Muscle of arm (tissue), 12 donors: Measurements from ENCODE around the gene MIA. TPM values are rescaled to one million over a fixed set of nuclear protein-coding genes. Genes with fewer than 3 reads are reported as not detected.
"Not testable (repeated sequence)": the region's sequence is repeated elsewhere in the genome, so short reads cannot be mapped to it uniquely, and the experiment has no call there.

Source experiments
- DNase-seq: peaks from one replicate; pipeline ENCODE4 v3.0.0-alpha.2; 2013
- polyA plus RNA-seq, 12 donors: library from polyadenylated mRNA; unstranded; fragments of 120-200 nt; gene quantifications; one replicate each; pipeline ENCODE4 v1.2.1, GENCODE V29; 2013; ENCODE audit not compliant: insufficient read length in 12 of 12

Gene MIA
- polyA plus RNA-seq, 12 donors, result 1.2 to 3.3 (median 1.6) TPM; not detected in 3

- DNase-seq, result peak; percentile 100
These were observed 2.8 kb downstream of the MIA start, which contains the start of gene RAB4B for GRCh38 chr19:40777937-40778705. RAB4B (plus strand) TSS chr19:40778247; CDS start chr19:40778376, 129 bp downstream.

DNA sequence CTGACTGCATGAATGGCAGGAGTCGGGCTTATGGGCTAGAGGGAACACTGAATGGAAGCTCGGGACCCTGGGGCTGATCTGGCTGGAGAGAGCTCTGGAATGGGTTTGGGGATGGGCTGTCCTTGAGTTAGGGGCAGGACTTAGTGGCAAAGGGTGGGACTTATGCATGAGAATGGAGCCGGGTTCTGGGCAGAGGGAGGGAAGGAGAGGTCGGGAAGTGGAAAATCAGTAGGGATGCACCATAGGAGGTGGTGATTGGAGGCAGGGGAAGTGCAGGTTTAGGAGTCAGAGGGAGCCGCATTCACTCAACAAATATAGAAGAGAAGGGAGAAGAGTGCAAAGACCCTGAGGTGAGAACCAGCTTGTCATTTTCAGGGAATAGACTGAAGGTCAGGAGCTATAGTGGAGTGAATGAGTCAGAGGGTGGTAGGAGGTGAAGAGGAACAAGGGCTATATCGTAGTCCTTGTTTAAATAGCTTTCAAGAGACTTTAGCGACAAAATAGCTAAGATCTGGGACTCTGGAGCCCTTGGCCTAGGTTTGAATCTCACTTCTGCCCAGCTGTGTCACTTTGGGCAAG lies 3.5 kb downstream of the MIA start:
- DNase-seq, result no peak

- DNase-seq, result no peak
These were observed 5.3 kb downstream of the MIA start for GRCh38 chr19:40780582-40780981.

- no peak for DNase-seq
These were observed 5.8 kb downstream of the MIA start for GRCh38 chr19:40781140-40781539.

- no peak for DNase-seq
These were observed 8.4 kb downstream of the MIA start for GRCh38 chr19:40783711-40784110.

DNA sequence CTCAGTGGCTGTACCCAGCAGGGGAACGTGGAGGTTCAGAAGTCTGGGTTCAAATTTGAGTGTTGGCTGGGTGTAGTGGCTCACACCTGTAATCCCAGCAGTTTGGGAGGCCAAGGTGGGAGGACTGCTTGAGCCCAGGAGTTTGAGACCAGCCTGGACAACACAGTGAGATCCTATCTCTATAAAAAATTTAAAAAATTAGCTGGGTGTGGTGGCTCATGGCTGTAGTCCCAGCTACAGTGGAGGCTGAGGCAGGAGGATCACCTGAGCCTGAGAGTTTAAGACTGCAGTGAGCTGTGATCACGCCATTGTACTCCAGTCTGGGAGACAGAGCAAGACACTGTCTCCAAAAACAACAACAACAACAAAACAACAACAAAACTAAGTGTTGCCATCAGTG lies 8.8 kb downstream of the MIA start:
- DNase-seq, result not testable (repeated sequence)

DNA sequence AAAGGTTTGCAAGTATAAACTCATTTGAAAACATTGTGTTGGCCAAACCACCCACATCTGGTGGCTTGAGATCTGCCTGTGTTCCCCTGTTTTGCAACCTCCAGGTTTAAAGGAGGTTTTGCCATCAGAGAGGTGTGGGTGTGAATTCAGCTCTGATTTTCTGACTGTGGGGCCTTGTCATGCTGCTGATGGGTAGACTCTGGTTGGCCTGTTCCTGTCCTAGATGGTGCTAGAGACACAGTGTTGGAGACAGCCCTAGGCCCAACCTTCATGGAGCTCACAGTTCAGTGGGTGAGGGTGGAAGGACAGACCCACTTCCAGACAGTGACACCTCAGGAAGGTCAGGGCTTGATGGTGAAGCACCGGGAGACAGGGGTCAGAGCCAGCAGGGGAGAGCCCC lies 10.2 kb downstream of the MIA start:
- no peak for DNase-seq

- no peak for DNase-seq
These were observed 11.0 kb downstream of the MIA start for GRCh38 chr19:40786060-40787037.

DNA sequence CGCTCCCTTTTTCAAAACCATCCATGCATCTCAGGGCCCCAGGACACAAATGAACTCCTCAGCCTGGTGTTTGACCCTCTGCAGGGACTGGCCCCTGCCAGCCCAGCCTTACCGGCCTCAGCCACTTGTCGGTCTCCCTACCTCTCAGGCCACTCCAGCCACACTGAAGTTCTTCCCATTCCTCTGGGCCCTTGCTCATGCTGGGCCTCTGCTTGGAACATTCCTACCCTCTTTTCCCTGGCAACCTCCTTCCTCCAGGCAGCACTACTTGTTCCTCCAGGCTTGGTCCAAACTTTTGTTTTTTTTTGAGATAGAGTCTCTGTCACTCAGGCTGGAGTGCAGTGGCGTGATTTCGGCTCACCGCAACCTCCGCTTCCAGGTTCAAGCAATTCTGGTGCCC lies 16.0 kb downstream of the MIA start:
- no peak for DNase-seq

- DNase-seq, result no peak
These were observed 16.7 kb downstream of the MIA start for GRCh38 chr19:40791996-40792395.

- no peak for DNase-seq
These were observed 22.0 kb downstream of the MIA start for GRCh38 chr19:40797166-40797962.

DNA sequence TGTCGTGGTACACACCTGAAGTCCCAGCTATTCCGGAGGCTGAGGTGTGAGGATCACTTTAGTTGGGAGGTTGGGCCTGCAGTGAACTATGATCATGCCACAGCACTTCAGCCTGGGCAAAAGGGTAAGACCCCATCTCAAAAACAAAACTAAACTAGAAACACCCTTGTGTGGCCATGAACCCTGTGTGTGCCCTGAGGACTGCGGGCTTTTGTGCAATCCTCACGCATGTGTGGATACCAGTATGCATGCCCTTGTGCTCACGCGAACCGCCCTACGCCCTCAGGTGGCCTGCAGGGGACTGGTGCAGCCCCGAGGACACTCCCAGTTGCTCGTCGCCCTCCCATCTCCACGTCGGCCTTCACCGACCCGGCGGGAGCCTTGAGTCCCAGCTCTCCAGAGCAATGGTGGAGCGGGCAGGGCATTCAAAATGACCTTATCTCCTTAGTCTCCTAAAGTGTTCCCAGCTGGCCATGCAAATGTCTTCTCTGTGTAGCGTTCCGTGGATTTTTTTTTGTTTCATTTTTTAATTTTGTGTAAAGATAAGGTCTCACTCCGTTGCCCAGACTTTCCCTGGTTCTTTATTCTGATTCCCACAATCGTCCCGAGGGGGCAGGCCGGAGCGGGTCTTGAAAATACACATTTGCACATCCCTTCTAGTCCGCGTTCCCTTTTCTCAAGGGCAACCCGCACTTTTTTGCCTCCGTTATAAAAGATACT lies 22.8 kb downstream of the MIA start:
- DNase-seq, result no peak

GRCh38 chr19:40798683-40799557 lies 23.6 kb downstream of the MIA start, which contains the start of gene EGLN2:
EGLN2 (plus strand) TSS chr19:40799191; CDS start chr19:40800573, 1,382 bp downstream.
- peak; percentile 99 for DNase-seq

GRCh38 chr19:40799558-40800338 lies 24.4 kb downstream of the MIA start:
- no peak for DNase-seq

DNA sequence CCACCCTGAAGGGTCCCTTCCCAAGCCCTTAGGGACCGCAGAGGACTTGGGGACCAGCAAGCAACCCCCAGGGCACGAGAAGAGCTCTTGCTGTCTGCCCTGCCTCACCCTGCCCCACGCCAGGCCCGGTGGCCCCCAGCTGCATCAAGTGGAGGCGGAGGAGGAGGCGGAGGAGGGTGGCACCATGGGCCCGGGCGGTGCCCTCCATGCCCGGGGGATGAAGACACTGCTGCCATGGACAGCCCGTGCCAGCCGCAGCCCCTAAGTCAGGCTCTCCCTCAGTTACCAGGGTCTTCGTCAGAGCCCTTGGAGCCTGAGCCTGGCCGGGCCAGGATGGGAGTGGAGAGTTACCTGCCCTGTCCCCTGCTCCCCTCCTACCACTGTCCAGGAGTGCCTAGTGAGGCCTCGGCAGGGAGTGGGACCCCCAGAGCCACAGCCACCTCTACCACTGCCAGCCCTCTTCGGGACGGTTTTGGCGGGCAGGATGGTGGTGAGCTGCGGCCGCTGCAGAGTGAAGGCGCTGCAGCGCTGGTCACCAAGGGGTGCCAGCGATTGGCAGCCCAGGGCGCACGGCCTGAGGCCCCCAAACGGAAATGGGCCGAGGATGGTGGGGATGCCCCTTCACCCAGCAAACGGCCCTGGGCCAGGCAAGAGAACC lies 25.1 kb downstream of the MIA start:
- no peak for DNase-seq

DNA sequence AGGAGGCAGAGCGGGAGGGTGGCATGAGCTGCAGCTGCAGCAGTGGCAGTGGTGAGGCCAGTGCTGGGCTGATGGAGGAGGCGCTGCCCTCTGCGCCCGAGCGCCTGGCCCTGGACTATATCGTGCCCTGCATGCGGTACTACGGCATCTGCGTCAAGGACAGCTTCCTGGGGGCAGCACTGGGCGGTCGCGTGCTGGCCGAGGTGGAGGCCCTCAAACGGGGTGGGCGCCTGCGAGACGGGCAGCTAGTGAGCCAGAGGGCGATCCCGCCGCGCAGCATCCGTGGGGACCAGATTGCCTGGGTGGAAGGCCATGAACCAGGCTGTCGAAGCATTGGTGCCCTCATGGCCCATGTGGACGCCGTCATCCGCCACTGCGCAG lies 25.7 kb downstream of the MIA start:
- DNase-seq, result no peak

DNA sequence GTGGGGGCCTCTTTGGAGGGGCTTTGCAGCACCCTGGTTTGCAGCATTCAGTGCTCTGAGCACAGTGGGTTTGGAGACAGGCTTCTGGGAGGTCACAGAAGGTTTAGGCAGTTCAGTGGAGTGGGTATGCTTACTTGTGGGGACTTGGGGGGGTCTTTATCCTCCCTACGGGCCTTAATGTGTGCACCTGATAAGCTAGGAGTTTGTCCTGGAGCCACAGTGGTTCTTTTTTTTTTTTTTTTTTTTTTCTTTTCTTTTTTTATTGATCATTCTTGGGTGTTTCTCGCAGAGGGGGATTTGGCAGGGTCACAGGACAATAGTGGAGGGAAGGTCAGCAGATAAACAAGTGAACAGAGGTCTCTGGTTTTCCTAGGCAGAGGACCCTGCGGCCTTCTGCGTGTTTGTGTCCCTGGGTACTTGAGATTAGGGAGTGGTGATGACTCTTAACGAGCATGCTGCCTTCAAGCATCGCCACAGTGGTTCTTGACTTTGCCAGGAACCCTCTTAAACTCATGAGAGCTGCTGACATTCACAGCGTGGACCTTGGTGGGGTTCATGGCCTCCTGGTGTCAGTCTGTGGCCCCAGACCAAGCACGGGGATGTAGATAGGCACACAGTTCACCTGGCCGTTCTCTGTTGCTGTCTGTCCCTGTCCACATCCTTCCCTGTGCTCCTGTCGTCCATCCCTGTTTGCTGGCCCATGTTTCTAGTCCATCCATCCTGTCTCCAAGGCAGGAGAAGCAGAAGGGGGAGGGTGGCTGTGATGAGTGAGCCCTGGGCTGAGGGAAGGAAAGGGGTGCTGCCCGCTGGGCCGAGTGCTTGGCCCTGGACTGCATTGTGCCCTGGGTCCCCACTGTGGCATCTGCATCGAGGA lies 26.3 kb downstream of the MIA start:
- DNase-seq, result no peak
